SKM-1 treated with dmso at 0.1 percent for 144 hours (cell line): ENCODE data around the gene CPAMD8.

Source experiments
- DNase-seq: peaks from one replicate; lab custom pipeline; 2025; ENCODE audit not compliant: unreplicated experiment; lab: John Stamatoyannopoulos, UW

Gene CPAMD8

GRCh38 chr19:16895467-16896145 lies 131.0 kb downstream of the CPAMD8 start:
- no peak for DNase-seq

- no peak for DNase-seq
Observed at GRCh38 chr19:16894080-16894479, 132.5 kb downstream of the CPAMD8 start.

- no peak for DNase-seq
Observed at GRCh38 chr19:16893686-16893989, 133.0 kb downstream of the CPAMD8 start.

- no peak for DNase-seq
Observed at GRCh38 chr19:16892868-16893685, 133.5 kb downstream of the CPAMD8 start.

- DNase-seq, result no peak
Observed at GRCh38 chr19:16892436-16892835, 134.2 kb downstream of the CPAMD8 start.

- DNase-seq, result no peak
Observed at GRCh38 chr19:16891696-16892382, 134.8 kb downstream of the CPAMD8 start.

- DNase-seq, result no peak
Observed at GRCh38 chr19:16890461-16891184, 136.0 kb downstream of the CPAMD8 start.

- no peak for DNase-seq
Observed at GRCh38 chr19:16889883-16890460, 136.6 kb downstream of the CPAMD8 start.

GRCh38 chr19:16889366-16889882 lies 137.2 kb downstream of the CPAMD8 start:
- DNase-seq, result no peak

GRCh38 chr19:16888629-16889365 lies 137.8 kb downstream of the CPAMD8 start, which contains the start of gene F2RL3:
F2RL3 (plus strand) TSS chr19:16888999; CDS start chr19:16889190, 191 bp downstream.
- DNase-seq, result peak; percentile 31

- DNase-seq, result no peak
Observed at GRCh38 chr19:16887353-16888265, 139.0 kb downstream of the CPAMD8 start.

GRCh38 chr19:16886305-16886880 lies 140.2 kb downstream of the CPAMD8 start:
- no peak for DNase-seq

- DNase-seq, result no peak
Observed at GRCh38 chr19:16885166-16885565, 141.4 kb downstream of the CPAMD8 start.

GRCh38 chr19:16883522-16883921 lies 143.1 kb downstream of the CPAMD8 start:
- DNase-seq, result peak; percentile 10

GRCh38 chr19:16882146-16882545 lies 144.5 kb downstream of the CPAMD8 start:
- no peak for DNase-seq

GRCh38 chr19:16880884-16881554 lies 145.6 kb downstream of the CPAMD8 start:
- DNase-seq, result no peak

GRCh38 chr19:16878181-16878965 lies 148.2 kb downstream of the CPAMD8 start:
- DNase-seq, result no peak
